Subcutaneous abdominal adipose tissue (tissue), 5 donors: ENCODE results near the gene PPP1R26.
"Not testable (repeated sequence)": the region's sequence is repeated elsewhere in the genome, so short reads cannot be mapped to it uniquely, and the experiment has no call there.

Experiments
- H3K27ac ChIP-seq: one replicate; pipeline ENCODE4 v1.7.0; 2013; ENCODE audit warnings: low read depth, mild to moderate bottlenecking, inconsistent platforms, low read length, moderate library complexity
- H3K27me3 ChIP-seq, 5 donors: one replicate each; pipeline ENCODE4 v1.7.0; 2013; ENCODE audit warnings: low read length in 5 of 5, inconsistent platforms in 1 of 5; ENCODE audit not compliant: control insufficient read depth in 5 of 5, insufficient read depth in 4 of 5
- H3K36me3 ChIP-seq, 5 donors: one replicate each; pipeline ENCODE4 v1.7.0; 2013; ENCODE audit warnings: low read length in 5 of 5; ENCODE audit not compliant: control insufficient read depth in 5 of 5, insufficient read depth in 5 of 5
- H3K4me1 ChIP-seq, 5 donors: one replicate each; pipeline ENCODE4 v1.7.0; 2013; ENCODE audit warnings: low read length in 5 of 5, mild to moderate bottlenecking in 3 of 5, moderate library complexity in 1 of 5; ENCODE audit not compliant: control insufficient read depth in 5 of 5, insufficient read depth in 5 of 5
- H3K4me3 ChIP-seq, 5 donors: one replicate each; pipeline ENCODE4 v1.7.0; 2013; ENCODE audit warnings: low read length in 5 of 5, low read depth in 1 of 5
- H3K9ac ChIP-seq, 5 donors: one replicate each; pipeline ENCODE4 v1.7.0; 2013; ENCODE audit warnings: low read length in 5 of 5, mild to moderate bottlenecking in 4 of 5, moderate library complexity in 3 of 5
- H3K9me3 ChIP-seq, 5 donors: one replicate each; pipeline ENCODE4 v1.7.0; 2013; ENCODE audit warnings: low read length in 5 of 5; ENCODE audit not compliant: control insufficient read depth in 5 of 5
- donor health status: healthy.
- donor health status: healthy.
- donor health status: healthy.
- donor health status: healthy.
- donor health status: healthy.

PPP1R26 gene

GRCh38 chr9:135512904-135513303, 33.3 kb downstream of the PPP1R26 start:
- H3K4me3 ChIP-seq = no peak overlapping the region
- peaks cover 0 to 12% (median 10%) of the 10 kb centered on the region in 5 donors for H3K9me3 ChIP-seq
- no peaks in the 10 kb centered on the region for H3K36me3 ChIP-seq
- no peak overlapping the region for H3K27ac ChIP-seq
- H3K9ac ChIP-seq = no peak overlapping the region
- peaks cover 0 to 12% (median 0%) of the 10 kb centered on the region in 5 donors for H3K4me1 ChIP-seq
- H3K27me3 ChIP-seq = peaks cover 0 to 5% (median 3%) of the 10 kb centered on the region in 5 donors

DNA sequence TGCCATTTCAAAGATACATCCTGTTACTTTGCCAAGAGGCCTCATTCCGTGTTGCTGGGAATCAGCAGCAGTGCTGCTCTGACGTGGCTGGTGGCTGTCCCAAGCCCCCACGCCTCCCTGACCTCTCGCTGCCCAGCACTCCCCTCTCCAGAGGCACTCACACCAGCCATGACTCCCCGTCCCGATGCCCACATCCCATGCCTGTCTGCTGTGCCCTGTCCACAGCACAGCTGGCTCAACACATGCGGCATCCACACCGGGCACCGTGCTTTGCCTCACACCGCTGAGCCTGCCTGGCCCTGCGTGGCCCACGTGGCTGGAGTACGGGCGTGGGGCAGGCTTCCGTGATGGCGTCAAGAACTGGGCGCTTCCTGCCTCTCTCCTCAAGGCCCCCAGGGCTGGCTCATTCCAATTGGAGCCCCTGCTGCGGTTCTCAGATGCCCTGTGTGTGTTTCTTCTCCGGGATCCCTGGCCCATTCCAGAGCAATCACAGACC, 33.8 kb downstream of the PPP1R26 start:
- Histone ChIP-seq H3K36me3 (no peaks in the 10 kb centered on the region), H3K9ac (no peak overlapping the region), H3K4me1 (peaks cover 0 to 12% (median 0%) of the 10 kb centered on the region in 5 donors), H3K27ac (no peak overlapping the region), H3K27me3 (peaks cover 0 to 5% (median 3%) of the 10 kb centered on the region in 5 donors), H3K4me3 (no peak overlapping the region), H3K9me3 (peaks cover 0 to 12% (median 10%) of the 10 kb centered on the region in 5 donors)

DNA sequence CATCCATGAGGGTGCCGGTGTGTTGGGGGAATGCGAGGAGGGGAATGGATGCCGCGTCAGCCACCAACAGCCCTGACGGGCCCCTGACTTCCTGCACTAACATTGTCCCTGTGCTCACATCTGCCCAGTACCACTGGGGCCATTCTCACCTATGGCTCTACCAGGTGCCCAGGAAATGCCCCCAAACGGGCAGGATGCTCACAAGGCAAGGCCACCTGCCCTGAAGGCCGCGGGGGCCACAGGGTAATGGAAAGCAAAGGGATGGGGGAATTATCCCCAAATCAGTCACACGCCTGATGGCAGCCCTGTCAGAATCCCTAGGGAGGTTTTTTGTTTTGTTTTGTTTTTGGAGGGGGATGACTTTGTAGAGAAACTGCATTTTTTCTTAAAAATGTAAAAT, 34.3 kb downstream of the PPP1R26 start:
- H3K27me3 ChIP-seq, H3K9me3 ChIP-seq, H3K36me3 ChIP-seq, H3K27ac ChIP-seq, H3K9ac ChIP-seq, H3K4me3 ChIP-seq: not testable (repeated sequence)
- H3K4me1 ChIP-seq = peaks cover 0 to 12% (median 0%) of the 10 kb centered on the region in 5 donors

GRCh38 chr9:135514342-135515082, 34.9 kb downstream of the PPP1R26 start:
- H3K9ac ChIP-seq = no peak overlapping the region

DNA sequence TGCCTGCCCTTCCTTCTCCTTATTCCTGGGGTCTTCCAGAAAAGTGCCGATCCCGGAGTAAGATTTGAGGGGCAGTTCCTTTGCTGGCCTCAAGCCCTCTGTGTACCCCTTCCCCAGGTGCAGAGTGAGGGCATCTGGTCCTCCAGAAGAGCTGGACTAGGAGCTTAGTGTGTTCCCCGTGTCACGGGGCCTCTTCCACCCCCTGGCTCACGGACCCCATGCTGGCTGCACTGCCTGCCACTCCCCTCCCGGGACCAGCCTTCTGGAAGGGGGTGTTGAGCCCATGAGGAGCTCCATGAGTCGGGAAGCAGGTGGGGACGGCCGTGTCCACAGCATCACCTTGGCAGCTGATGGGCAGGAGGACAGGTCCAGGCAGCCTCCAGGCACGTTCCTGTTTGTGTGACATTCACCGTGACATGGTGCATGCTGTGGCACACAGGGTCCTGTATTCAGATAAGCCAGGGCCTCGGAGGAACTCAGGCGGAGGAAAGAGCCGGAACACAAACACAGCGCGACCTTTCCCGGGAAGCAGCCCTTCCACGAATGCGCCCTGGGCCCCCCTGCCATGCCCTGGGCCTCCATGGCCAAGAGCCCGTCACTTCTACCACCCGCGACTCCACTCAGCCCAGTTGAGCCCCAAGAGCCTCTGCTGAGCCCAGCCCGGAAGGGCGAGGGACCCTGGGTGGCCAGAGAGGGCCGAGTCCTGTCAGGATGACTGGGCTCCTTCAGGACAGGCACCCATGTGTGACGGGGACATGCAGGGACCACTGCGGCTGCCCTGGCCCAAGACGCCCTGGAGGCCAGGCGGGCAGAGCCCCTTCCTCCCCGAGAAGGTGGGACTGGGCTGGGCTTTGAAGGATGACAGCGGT, 35.7 kb downstream of the PPP1R26 start:
- H3K4me3 ChIP-seq = no peak overlapping the region
- H3K27ac ChIP-seq = no peak overlapping the region
- no peaks in the 10 kb centered on the region for H3K36me3 ChIP-seq
- H3K9me3 ChIP-seq = no peaks in the 10 kb centered on the region
- no peak overlapping the region for H3K9ac ChIP-seq
- peaks cover 0 to 12% (median 0%) of the 10 kb centered on the region in 5 donors for H3K4me1 ChIP-seq
- peaks cover 0 to 5% (median 3%) of the 10 kb centered on the region in 5 donors for H3K27me3 ChIP-seq

More at GRCh38 chr9:135514342-135515082, 34.9 kb downstream of the PPP1R26 start:
- Histone ChIP-seq H3K27ac (no peak overlapping the region), H3K36me3 (no peaks in the 10 kb centered on the region), H3K27me3 (peaks cover 0 to 5% (median 3%) of the 10 kb centered on the region in 5 donors), H3K9me3 (peaks cover 0 to 2% (median under 1%) of the 10 kb centered on the region in 5 donors), H3K4me1 (peaks cover 0 to 12% (median 0%) of the 10 kb centered on the region in 5 donors), H3K4me3 (no peak overlapping the region)

GRCh38 chr9:135516132-135516860, 36.7 kb downstream of the PPP1R26 start:
- Histone ChIP-seq H3K27ac (no peak overlapping the region), H3K9ac (no peak overlapping the region), H3K4me1 (peaks cover 0 to 12% (median 0%) of the 10 kb centered on the region in 5 donors), H3K27me3 (peaks cover 0 to 8% (median 5%) of the 10 kb centered on the region in 5 donors), H3K9me3 (no peaks in the 10 kb centered on the region), H3K4me3 (no peak overlapping the region), H3K36me3 (no peaks in the 10 kb centered on the region)

- Histone ChIP-seq H3K4me3 (no peak overlapping the region), H3K36me3 (no peaks in the 10 kb centered on the region), H3K9ac (no peak overlapping the region), H3K27me3 (peaks cover 0 to 14% (median 8%) of the 10 kb centered on the region in 5 donors), H3K27ac (no peak overlapping the region), H3K4me1 (peaks cover 0 to 10% (median 0%) of the 10 kb centered on the region in 5 donors), H3K9me3 (no peaks in the 10 kb centered on the region)
Measured at GRCh38 chr9:135517407-135517822, 37.8 kb downstream of the PPP1R26 start.

DNA sequence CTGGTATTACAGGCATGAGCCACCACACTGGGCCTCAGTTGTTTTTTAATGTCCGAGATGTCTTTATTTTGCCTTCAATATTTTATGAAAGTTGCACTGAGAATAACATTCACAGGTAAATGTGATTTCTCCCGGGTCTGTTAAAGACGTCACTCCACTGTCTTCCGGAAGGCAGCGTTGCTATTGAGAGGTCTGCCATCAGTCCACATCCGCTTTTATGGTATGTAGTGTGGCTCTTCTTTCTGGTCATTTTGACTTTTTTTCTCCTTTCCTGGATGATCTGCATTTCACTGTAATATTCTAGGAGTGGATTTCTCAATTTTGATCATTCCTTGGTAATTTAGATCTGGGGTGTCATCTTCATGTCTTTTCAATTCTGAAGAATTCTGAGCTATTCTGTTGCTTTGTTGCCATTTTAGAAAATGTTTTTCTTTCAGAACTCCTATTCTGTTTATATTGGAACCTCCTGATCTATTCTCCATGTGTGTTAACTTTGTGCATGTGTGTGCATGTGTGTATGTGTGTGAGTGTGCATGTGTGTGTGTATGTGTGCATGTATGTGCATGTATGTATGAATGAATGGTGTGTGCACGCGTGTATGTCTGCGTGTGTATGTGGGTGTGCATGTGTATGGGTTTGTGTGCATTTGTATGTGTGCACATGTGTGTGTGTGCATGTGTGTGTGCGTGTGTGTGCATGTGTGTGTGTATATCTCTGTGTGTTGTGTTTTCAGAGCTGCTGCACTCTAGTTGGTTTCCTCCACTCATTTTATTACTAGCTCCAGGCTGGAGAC, 39.8 kb downstream of the PPP1R26 start:
- Histone ChIP-seq H3K4me1 (peaks cover 0 to 5% (median 0%) of the 10 kb centered on the region in 5 donors), H3K4me3 (no peak overlapping the region), H3K36me3 (no peaks in the 10 kb centered on the region), H3K27ac (no peak overlapping the region), H3K9me3 (no peaks in the 10 kb centered on the region), H3K27me3 (peaks cover 6 to 29% (median 21%) of the 10 kb centered on the region in 5 donors), H3K9ac (no peak overlapping the region)
